HepG2 (cell line): ENCODE results near the gene TMEM235.

Experiments used
- CTCF ChIP-seq: sonication (generic); formaldehyde crosslinking; IDR thresholded peaks from 2 replicates; pipeline ENCODE4 v1.5.0; 2020; ENCODE audit warnings: mild to moderate bottlenecking, missing genetic modification reagents, moderate library complexity
- GABPA ChIP-seq, 2 experiments: IDR thresholded peaks; 2 replicates each; pipeline ENCODE4 v1.6.1; 2011 to 2016; ENCODE audit warnings: low read depth in 2 of 2, low read length in 1 of 2, missing biosample characterization in 1 of 2, missing genetic modification characterization in 1 of 2
- HDAC2 ChIP-seq: sonication (generic); formaldehyde crosslinking; IDR thresholded peaks from 2 replicates; pipeline ENCODE4 v1.4.0; 2020; ENCODE audit warnings: missing genetic modification reagents
- MEF2D ChIP-seq: sonication (generic); formaldehyde crosslinking; IDR thresholded peaks from 2 replicates; pipeline ENCODE4 v1.5.1; 2020; ENCODE audit warnings: mild to moderate bottlenecking, missing genetic modification reagents
- SUZ12 ChIP-seq: fragments of 150-350 bp; IDR thresholded peaks from 2 replicates; pipeline ENCODE4 v1.6.1; 2014; ENCODE audit warnings: low read depth, low read length
- THYN1 ChIP-seq: sonication (generic); formaldehyde crosslinking; IDR thresholded peaks from 2 replicates; pipeline ENCODE4 v1.8.1; 2023; ENCODE audit warnings: low read depth, mild to moderate bottlenecking, moderate library complexity, missing genetic modification reagents, borderline replicate concordance
- ZFP62 ChIP-seq: sonication (generic); formaldehyde crosslinking; IDR thresholded peaks from 2 replicates; pipeline ENCODE4 v1.4.0; 2020; ENCODE audit warnings: missing genetic modification reagents

- TF ChIP-seq CTCF (CRISPR knock-in tag), result no peak
- TF ChIP-seq THYN1 (CRISPR knock-in tag), result no peak
- TF ChIP-seq SUZ12, result no peak
- TF ChIP-seq GABPA (IDR thresholded peaks at IDR 0.05; ENCODE audit: low read depth, low read length), result no peak
- TF ChIP-seq GABPA (CRISPR knock-in tag; IDR thresholded peaks at IDR 0.05; ENCODE audit: low read depth), result no peak
- no peak for TF ChIP-seq HDAC2 (CRISPR knock-in tag)
- TF ChIP-seq MEF2D (CRISPR knock-in tag), result no peak
- TF ChIP-seq ZFP62 (CRISPR knock-in tag), result no peak
Measured at GRCh38 chr17:78264590-78264989, 33.2 kb downstream of the TMEM235 start.
